Measurements from ENCODE around the gene EIPR1. TPM values are rescaled to one million over a fixed set of nuclear protein-coding genes. Genes with fewer than 3 reads are reported as not detected.

The EIPR1 gene
- polyA plus RNA-seq, 2 of the 4 experiments (the other 2 are of a cell fraction), result 55.0 to 65.0 TPM

DNA sequence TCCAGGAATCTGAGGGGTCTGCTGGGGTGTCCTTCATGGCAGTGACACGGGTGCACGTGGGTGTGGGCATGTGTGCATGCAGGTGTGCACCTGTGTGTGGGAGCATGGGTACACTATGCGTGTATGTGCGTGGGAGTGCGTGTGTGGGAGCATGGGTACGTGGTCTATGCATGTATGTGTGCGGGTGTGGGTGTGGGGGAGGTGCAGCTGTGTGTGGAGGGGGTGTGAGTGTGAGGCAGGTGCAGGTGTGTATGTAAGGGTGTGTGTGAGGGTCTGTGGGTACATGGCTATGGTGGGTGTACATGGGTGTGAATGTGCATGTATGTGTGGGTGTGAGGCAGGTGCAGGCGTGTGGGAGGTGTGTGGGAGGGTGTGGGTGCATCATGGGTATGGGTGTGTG is 36.3 kb downstream of the EIPR1 start:
- no peak for DNase-seq (ENCODE audit: low read depth in 1 of 2, low spot score in 1 of 2)
- CTCF ChIA-PET, result interaction anchor here (0.8 kb wide), 1 partner anchor 8 kb away, joined by 3 read pairs; no protein-coding TSS in a partner anchor
- Histone ChIP-seq H3K4me3 (no peak overlapping the region), H3K9me3 (no peaks in the 10 kb centered on the region), H3K4me2 (no peak overlapping the region), H3K4me1 (no peaks in the 10 kb centered on the region), H3K27ac (no peak overlapping the region)
- POLR2A ChIA-PET, result no interaction called here
- no peak for ATAC-seq
- no peak for FAIRE-seq
- 97% methylated on average over 8 of the region's 8 CpGs for WGBS (ENCODE audit: missing lambda C conversion rate)
- TF ChIP-seq, protein P1, sequence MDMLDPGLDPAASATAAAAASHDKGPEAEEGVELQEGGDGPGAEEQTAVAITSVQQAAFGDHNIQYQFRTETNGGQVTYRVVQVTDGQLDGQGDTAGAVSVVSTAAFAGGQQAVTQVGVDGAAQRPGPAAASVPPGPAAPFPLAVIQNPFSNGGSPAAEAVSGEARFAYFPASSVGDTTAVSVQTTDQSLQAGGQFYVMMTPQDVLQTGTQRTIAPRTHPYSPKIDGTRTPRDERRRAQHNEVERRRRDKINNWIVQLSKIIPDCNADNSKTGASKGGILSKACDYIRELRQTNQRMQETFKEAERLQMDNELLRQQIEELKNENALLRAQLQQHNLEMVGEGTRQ (IDR thresholded peaks at IDR 0.05), result no peak
- TF ChIP-seq EP300 (IDR thresholded peaks at IDR 0.05) (no peak), SREBF2 (IDR thresholded peaks at IDR 0.05) (no peak), GATA3 (IDR thresholded peaks at IDR 0.05; ENCODE audit: borderline replicate concordance) (no peak), RFX5 (IDR thresholded peaks at IDR 0.05) (no peak), BHLHE40 (IDR thresholded peaks at IDR 0.05; ENCODE audit: low read depth, low read length) (no peak), HOXB5 (CRISPR knock-in tag; IDR thresholded peaks at IDR 0.05) (no peak)

DNA sequence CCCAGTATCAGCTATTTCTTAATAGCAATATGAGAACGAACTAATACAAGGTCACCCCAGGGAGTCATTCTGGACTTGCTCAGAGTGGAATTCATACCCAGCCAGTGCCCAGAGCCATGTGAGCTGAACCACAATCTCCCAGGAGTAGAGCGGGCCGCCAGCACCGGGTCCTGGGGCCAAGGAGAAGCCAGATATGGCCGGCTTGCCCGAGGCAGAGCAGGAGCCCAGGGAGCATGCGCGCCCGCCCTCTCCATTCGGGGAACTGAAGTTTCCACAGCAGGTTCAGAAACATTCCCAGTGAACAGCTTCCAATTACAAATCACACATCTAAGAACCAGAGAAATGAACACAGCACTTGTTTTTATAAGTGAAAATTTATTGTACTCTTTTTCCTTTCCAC is 37.5 kb downstream of the EIPR1 start:
- DNase-seq (ENCODE audit: low read depth in 1 of 2, low spot score in 1 of 2) (no peak), ATAC-seq (no peak), FAIRE-seq (no peak)
- H3K4me3 ChIP-seq, result no peak overlapping the region
- no peak for TF ChIP-seq ZSCAN20 (CRISPR knock-in tag; IDR thresholded peaks at IDR 0.05)
- TF ChIP-seq, protein P2, sequence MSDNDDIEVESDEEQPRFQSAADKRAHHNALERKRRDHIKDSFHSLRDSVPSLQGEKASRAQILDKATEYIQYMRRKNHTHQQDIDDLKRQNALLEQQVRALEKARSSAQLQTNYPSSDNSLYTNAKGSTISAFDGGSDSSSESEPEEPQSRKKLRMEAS (IDR thresholded peaks at IDR 0.05), result no peak
- no peak for TF ChIP-seq HOXA7 (CRISPR knock-in tag; IDR thresholded peaks at IDR 0.05)
- TF ChIP-seq RNF2 (IDR thresholded peaks at IDR 0.05; ENCODE audit: borderline replicate concordance, low read depth), result no peak
- TF ChIP-seq, protein P3, sequence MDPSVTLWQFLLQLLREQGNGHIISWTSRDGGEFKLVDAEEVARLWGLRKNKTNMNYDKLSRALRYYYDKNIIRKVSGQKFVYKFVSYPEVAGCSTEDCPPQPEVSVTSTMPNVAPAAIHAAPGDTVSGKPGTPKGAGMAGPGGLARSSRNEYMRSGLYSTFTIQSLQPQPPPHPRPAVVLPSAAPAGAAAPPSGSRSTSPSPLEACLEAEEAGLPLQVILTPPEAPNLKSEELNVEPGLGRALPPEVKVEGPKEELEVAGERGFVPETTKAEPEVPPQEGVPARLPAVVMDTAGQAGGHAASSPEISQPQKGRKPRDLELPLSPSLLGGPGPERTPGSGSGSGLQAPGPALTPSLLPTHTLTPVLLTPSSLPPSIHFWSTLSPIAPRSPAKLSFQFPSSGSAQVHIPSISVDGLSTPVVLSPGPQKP (IDR thresholded peaks at IDR 0.05; ENCODE audit: low read depth, low read length), result no peak
- no peak for TF ChIP-seq EHF (CRISPR knock-in tag; IDR thresholded peaks at IDR 0.05)
- TF ChIP-seq TFCP2L1 (CRISPR knock-in tag; IDR thresholded peaks at IDR 0.05), result no peak
- no peak overlapping the region for H3K4me2 ChIP-seq
- no peak overlapping the region for H3K27ac ChIP-seq
- POLR2A ChIA-PET, result no interaction called here
- no peaks in the 10 kb centered on the region for H3K9me3 ChIP-seq
- 94% methylated on average over 10 of the region's 10 CpGs for WGBS (ENCODE audit: missing lambda C conversion rate)
- CTCF ChIA-PET, result no interaction called here
- H3K4me1 ChIP-seq, result no peaks in the 10 kb centered on the region

DNA sequence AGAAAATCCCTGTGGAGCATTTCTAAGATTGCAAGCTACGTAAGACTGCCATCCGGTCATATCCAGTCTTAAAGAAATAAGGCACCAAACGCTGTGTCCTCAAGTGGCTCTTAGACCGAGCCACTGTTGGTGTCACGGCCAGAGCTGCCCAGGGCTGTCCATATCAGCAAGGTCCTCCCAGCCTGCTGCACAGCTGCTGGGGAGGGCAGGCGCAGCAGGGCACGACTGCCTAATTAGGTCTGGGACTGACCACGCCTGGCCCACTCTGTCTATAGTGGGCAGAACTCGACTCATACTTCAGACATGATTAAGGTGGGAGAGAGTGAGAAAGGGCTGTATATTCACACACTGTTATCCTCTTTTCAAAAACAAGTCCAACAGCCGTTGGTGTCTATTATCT is 39.3 kb downstream of the EIPR1 start:
- CTCF ChIA-PET, result no interaction called here
- Histone ChIP-seq H3K4me3 (no peak overlapping the region), H3K27ac (no peak overlapping the region), H3K9me3 (no peaks in the 10 kb centered on the region), H3K4me1 (no peaks in the 10 kb centered on the region), H3K4me2 (no peak overlapping the region)
- POLR2A ChIA-PET, result no interaction called here
- FAIRE-seq, result no peak
- whole genome bisulfite sequencing (ENCODE audit: missing lambda C conversion rate), result 92% methylated on average over 10 of the region's 10 CpGs
- TF ChIP-seq FOSL2 (IDR thresholded peaks at IDR 0.05) (no peak), FOSL2 (CRISPR knock-in tag; IDR thresholded peaks at IDR 0.05) (no peak), RFX5 (IDR thresholded peaks at IDR 0.05) (no peak), EHF (CRISPR knock-in tag; IDR thresholded peaks at IDR 0.05) (no peak), RNF2 (IDR thresholded peaks at IDR 0.05; ENCODE audit: borderline replicate concordance, low read depth) (no peak), MYC (IDR thresholded peaks at IDR 0.05; ENCODE audit: borderline replicate concordance, low read length) (no peak), HOXA7 (CRISPR knock-in tag; IDR thresholded peaks at IDR 0.05) (no peak), ZC3H11A (IDR thresholded peaks at IDR 0.05) (no peak), KDM1A (IDR thresholded peaks at IDR 0.05; ENCODE audit: low read depth) (no peak), EP300 (IDR thresholded peaks at IDR 0.05) (no peak), KDM5A (IDR thresholded peaks at IDR 0.05) (no peak), RCOR1 (IDR thresholded peaks at IDR 0.05; ENCODE audit: low read depth, low read length) (no peak)
- TF ChIP-seq, protein P4, sequence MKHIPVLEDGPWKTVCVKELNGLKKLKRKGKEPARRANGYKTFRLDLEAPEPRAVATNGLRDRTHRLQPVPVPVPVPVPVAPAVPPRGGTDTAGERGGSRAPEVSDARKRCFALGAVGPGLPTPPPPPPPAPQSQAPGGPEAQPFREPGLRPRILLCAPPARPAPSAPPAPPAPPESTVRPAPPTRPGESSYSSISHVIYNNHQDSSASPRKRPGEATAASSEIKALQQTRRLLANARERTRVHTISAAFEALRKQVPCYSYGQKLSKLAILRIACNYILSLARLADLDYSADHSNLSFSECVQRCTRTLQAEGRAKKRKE (CRISPR knock-in tag; IDR thresholded peaks at IDR 0.05; ENCODE audit: low read depth), result no peak
- TF ChIP-seq, protein P5, sequence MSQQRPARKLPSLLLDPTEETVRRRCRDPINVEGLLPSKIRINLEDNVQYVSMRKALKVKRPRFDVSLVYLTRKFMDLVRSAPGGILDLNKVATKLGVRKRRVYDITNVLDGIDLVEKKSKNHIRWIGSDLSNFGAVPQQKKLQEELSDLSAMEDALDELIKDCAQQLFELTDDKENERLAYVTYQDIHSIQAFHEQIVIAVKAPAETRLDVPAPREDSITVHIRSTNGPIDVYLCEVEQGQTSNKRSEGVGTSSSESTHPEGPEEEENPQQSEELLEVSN (IDR thresholded peaks at IDR 0.05; ENCODE audit: borderline replicate concordance, low read depth), result no peak
- TF ChIP-seq, protein P2 (IDR thresholded peaks at IDR 0.05), result no peak
- no peak; a peak in 1 of 6 replicates for ATAC-seq
- no peak for DNase-seq (ENCODE audit: low read depth in 1 of 2, low spot score in 1 of 2)
